IMR-90 (cell line): Measurements from ENCODE around the gene TAGLN3. TPM values are rescaled to one million over a fixed set of nuclear protein-coding genes. Genes with fewer than 3 reads are reported as not detected.

Experiments used
- ATAC-seq: fragments of 200-7000 bp; cut with Tn5 transposase; 2 replicates; pipeline ENCODE4 v1.9.1; 2020; ENCODE audit warnings: low read depth, mild to moderate bottlenecking, moderate library complexity
- BruUV-seq: library from RNA; stranded (reverse); fragments of 400-500 nt; replicated peaks from 2 replicates; lab custom pipeline; 2021; lab: Mats Ljungman, UMichigan
- CTCF ChIA-PET: fragments of 300-600 bp; formaldehyde crosslinking; extraction: SDS; loops from one replicate; lab custom pipeline; 2021; ENCODE audit warnings: antibody characterized with exemption; lab: Yijun Ruan, JAX
- POLR2A ChIA-PET: fragments of 300-600 bp; sonication (Branson Sonifier 250); formaldehyde crosslinking; loops from one replicate; lab custom pipeline; 2022; ENCODE audit warnings: antibody characterized with exemption; ENCODE audit not compliant: unreplicated experiment; lab: Charles Lee
- DNase-seq: peaks from one replicate; pipeline ENCODE4 v3.0.0; 2013
- H2AFZ ChIP-seq: replicated peaks from 2 replicates; pipeline ENCODE3; 2013; ENCODE audit warnings: low read length, mild to moderate bottlenecking; ENCODE audit not compliant: poor library complexity
- H2AK5ac ChIP-seq: 2 replicates; pipeline ENCODE4 v1.6.1; 2013; ENCODE audit warnings: low read depth, low read length, inconsistent platforms
- H2AK9ac ChIP-seq: replicated peaks from 2 replicates; pipeline ENCODE3; 2013; ENCODE audit warnings: mild to moderate bottlenecking, low read depth, low read length, moderate library complexity; ENCODE audit not compliant: poor library complexity
- H2BK120ac ChIP-seq: 2 replicates; pipeline ENCODE4 v1.6.1; 2013; ENCODE audit warnings: low read depth, low read length, inconsistent platforms
- H2BK15ac ChIP-seq: 3 replicates; pipeline ENCODE4 v1.6.1; 2013; ENCODE audit warnings: low read depth, low read length, inconsistent platforms
- H2BK20ac ChIP-seq: 2 replicates; pipeline ENCODE4 v1.6.1; 2013; ENCODE audit warnings: low read depth, mild to moderate bottlenecking, inconsistent platforms, low read length, moderate library complexity
- H2BK5ac ChIP-seq: 2 replicates; pipeline ENCODE4 v1.6.1; 2013; ENCODE audit warnings: mild to moderate bottlenecking, low read depth, low read length, inconsistent platforms; ENCODE audit not compliant: poor library complexity, severe bottlenecking
- H3K14ac ChIP-seq: replicated peaks from 2 replicates; pipeline ENCODE4 v1.6.1; 2013; ENCODE audit warnings: low read depth, low read length, inconsistent platforms
- H3K18ac ChIP-seq: 2 replicates; pipeline ENCODE4 v1.6.1; 2013; ENCODE audit warnings: low read depth, low read length, control low read depth
- H3K23ac ChIP-seq: 2 replicates; pipeline ENCODE4 v1.6.1; 2013; ENCODE audit warnings: low read depth, low read length, inconsistent platforms
- H3K27ac ChIP-seq: 2 replicates; pipeline ENCODE4 v1.5.1; 2013; ENCODE audit warnings: mild to moderate bottlenecking, control low read depth, low read length; ENCODE audit not compliant: insufficient read depth
- H3K27me3 ChIP-seq: 2 replicates; pipeline ENCODE4 v1.6.1; 2013; ENCODE audit warnings: low read length; ENCODE audit not compliant: control insufficient read depth, insufficient read depth
- H3K36me3 ChIP-seq: 2 replicates; pipeline ENCODE4 v1.6.1; 2013; ENCODE audit warnings: low read length, mixed read lengths; ENCODE audit not compliant: control insufficient read depth, insufficient read depth
- H3K4ac ChIP-seq: 2 replicates; pipeline ENCODE4 v1.6.1; 2013; ENCODE audit warnings: low read depth, low read length, inconsistent platforms
- H3K4me1 ChIP-seq: 2 replicates; pipeline ENCODE4 v1.6.1; 2013; ENCODE audit warnings: low read length, mixed read lengths; ENCODE audit not compliant: control insufficient read depth, insufficient read depth
- H3K4me2 ChIP-seq: 2 replicates; pipeline ENCODE4 v1.6.1; 2013; ENCODE audit warnings: low read depth, mild to moderate bottlenecking, control low read depth, low read length, moderate library complexity
- H3K4me3 ChIP-seq: 2 replicates; pipeline ENCODE4 v1.5.1; 2013; ENCODE audit warnings: low read depth, mild to moderate bottlenecking, control low read depth, low read length, moderate library complexity; ENCODE audit not compliant: insufficient read depth
- H3K56ac ChIP-seq: 2 replicates; pipeline ENCODE4 v1.6.1; 2013; ENCODE audit warnings: low read length, inconsistent platforms; ENCODE audit not compliant: insufficient read depth; ENCODE audit errors: extremely low read depth
- H3K79me1 ChIP-seq, 2 experiments: 2 replicates each; pipeline ENCODE4 v1.6.1; 2013; ENCODE audit warnings: low read length in 2 of 2, inconsistent platforms in 1 of 2, low read depth in 1 of 2
- H3K9ac ChIP-seq: 2 replicates; pipeline ENCODE4 v1.6.1; 2013; ENCODE audit warnings: low read depth, low read length, control low read depth
- H3K9me1 ChIP-seq: 2 replicates; pipeline ENCODE4 v1.6.1; 2013; ENCODE audit warnings: low read length, inconsistent platforms; ENCODE audit not compliant: insufficient read depth
- H3K9me3 ChIP-seq: 2 replicates; pipeline ENCODE4 v1.6.1; 2013; ENCODE audit warnings: low read length; ENCODE audit not compliant: control insufficient read depth, insufficient read depth
- H4K20me1 ChIP-seq: 2 replicates; pipeline ENCODE4 v1.6.1; 2013; ENCODE audit warnings: low read length, inconsistent platforms; ENCODE audit not compliant: insufficient read depth
- H4K5ac ChIP-seq: 2 replicates; pipeline ENCODE4 v1.6.1; 2013; ENCODE audit warnings: mild to moderate bottlenecking, low read depth, low read length, control low read depth
- H4K8ac ChIP-seq, 2 experiments: 2 replicates each; pipeline ENCODE4 v1.6.1; 2013; ENCODE audit warnings: low read depth in 2 of 2, low read length in 2 of 2, control low read depth in 1 of 2, inconsistent platforms in 1 of 2
- H4K91ac ChIP-seq: 2 replicates; pipeline ENCODE4 v1.6.1; 2013; ENCODE audit warnings: low read depth, low read length, inconsistent platforms; ENCODE audit not compliant: insufficient read depth
- FOS ChIP-seq: fragments of 150-350 bp; IDR thresholded peaks from 2 replicates; pipeline ENCODE4 v1.6.1; 2016; ENCODE audit warnings: low read depth, low read length
- MAZ ChIP-seq: IDR thresholded peaks from 2 replicates; pipeline ENCODE4 v1.6.1; 2012; ENCODE audit warnings: low read depth, mild to moderate bottlenecking, low read length, improper control_type of control experiment, moderate library complexity, borderline replicate concordance
- MXI1 ChIP-seq: IDR thresholded peaks from 2 replicates; pipeline ENCODE4 v1.6.1; 2012; ENCODE audit warnings: low read depth, mild to moderate bottlenecking, low read length, moderate library complexity, borderline replicate concordance
- NFE2L2 ChIP-seq: fragments of 150-350 bp; IDR thresholded peaks from 2 replicates; pipeline ENCODE4 v1.6.1; 2016; ENCODE audit warnings: low read depth, mild to moderate bottlenecking, low read length
- POLR2A ChIP-seq: IDR thresholded peaks from 2 replicates; pipeline ENCODE4 v1.6.1; 2012; ENCODE audit warnings: mild to moderate bottlenecking, low read depth, low read length
- RFX5 ChIP-seq: IDR thresholded peaks from 2 replicates; pipeline ENCODE4 v1.8.0; 2012; ENCODE audit warnings: low read depth, mild to moderate bottlenecking, low read length, moderate library complexity
- SMC3 ChIP-seq: fragments of 150-350 bp; IDR thresholded peaks from 2 replicates; pipeline ENCODE4 v1.6.1; 2016; ENCODE audit warnings: low read depth, mild to moderate bottlenecking, antibody characterized with exemption, low read length, moderate library complexity
- WGBS, 2 experiments: methylation state at CpG; one replicate each; pipeline versions ENCODE4 v1.1.5 to v1.1.7; 2013; ENCODE audit warnings: missing lambda C conversion rate in 2 of 2; ENCODE audit not compliant: insufficient read length in 1 of 2; ENCODE audit errors: extremely low coverage in 2 of 2; 5-methylcytosine and 5-hydroxymethylcytosine counted together
- dilution Hi-C: fragments of 300-500 bp; cut with HindIII; formaldehyde crosslinking; loops from one replicate; pipeline ENCODE4 v1.14.3; 2018; ENCODE audit warnings: low sequenced_read_pairs; ENCODE audit not compliant: unreplicated experiment
- in situ Hi-C: fragments of 300-500 bp; cut with MboI; formaldehyde crosslinking; loops from 3 replicates; pipeline ENCODE4 v1.14.3; 2019; ENCODE audit warnings: low sequenced_read_pairs, inconsistent platforms, mixed read lengths
- intact Hi-C: fragments of 100-400 bp; cut with micrococcal nuclease; formaldehyde crosslinking; loops from 2 replicates; pipeline ENCODE4 v1.10.0; 2022
- polyA plus RNA-seq, 3 experiments: library from polyadenylated mRNA; depleted of rRNA; stranded (reverse); fragments of >200 nt; gene quantifications; 2 replicates each; pipeline ENCODE4 v1.2.3, GENCODE V29; 2012; ENCODE audit warnings: low replicate concordance in 1 of 3
- total RNA-seq: library from RNA; depleted of rRNA; stranded (reverse); fragments of >200 nt; gene quantifications from 2 replicates; pipeline ENCODE4 v1.2.3, GENCODE V29; 2012
- TF ChIP-seq, protein P1 (sequence below): fragments of 150-350 bp; IDR thresholded peaks from 2 replicates; pipeline ENCODE4 v1.6.1; 2017; ENCODE audit warnings: mild to moderate bottlenecking, antibody characterized with exemption, low read length, low read depth
- TF ChIP-seq, protein P2 (sequence below): conservative IDR thresholded peaks from 2 replicates; pipeline ENCODE4 v1.5.1; 2012; ENCODE audit warnings: mild to moderate bottlenecking, low read depth, low read length, improper control_type of control experiment
- TF ChIP-seq, protein P3 (sequence below): fragments of 150-350 bp; IDR thresholded peaks from 2 replicates; pipeline ENCODE4 v1.6.1; 2016; ENCODE audit warnings: low read depth, mild to moderate bottlenecking, low read length, moderate library complexity, borderline replicate concordance

TAGLN3 gene
- total and polyA plus RNA-seq, 2 of the 4 experiments (the other 2 are of a cell fraction): 3.2 to 7.7 TPM

DNA sequence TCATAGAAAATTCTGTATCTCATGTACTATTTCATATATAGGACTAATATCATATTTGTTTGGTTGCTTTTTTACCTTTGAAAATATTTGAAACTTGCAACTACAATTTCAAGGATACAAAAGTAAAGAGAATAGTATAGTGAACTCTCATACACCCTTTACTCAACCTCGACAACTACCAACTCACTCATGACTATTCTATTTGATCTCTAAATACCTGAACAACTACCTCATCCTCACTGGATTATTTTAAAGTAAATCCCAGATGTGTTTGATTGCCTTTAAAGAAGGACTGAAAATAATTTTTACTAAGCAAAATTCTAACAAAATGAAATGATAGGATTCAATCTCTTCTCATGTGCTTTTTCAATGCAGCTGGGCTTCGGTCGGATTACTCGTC lies 47.9 kb downstream of the TAGLN3 start:
- H4K8ac ChIP-seq: no peak overlapping the region
- no peak overlapping the region for H2BK20ac ChIP-seq

More for the DNA sequence above, 47.9 kb downstream of the TAGLN3 start:
- Histone ChIP-seq H2AFZ (no peak overlapping the region), H3K9me3 (no peaks in the 10 kb centered on the region), H3K9me1 (no peaks in the 10 kb centered on the region), H3K79me1 (no peaks in the 10 kb centered on the region), H3K56ac (no peak overlapping the region), H2AK9ac (no peak overlapping the region), H3K9ac (no peak overlapping the region), H3K27me3 (no peaks in the 10 kb centered on the region), H2BK15ac (no peak overlapping the region), H3K14ac (no peak overlapping the region), H3K4me2 (no peak overlapping the region), H3K4me3 (no peak overlapping the region), H3K4ac (no peak overlapping the region), H4K91ac (no peak overlapping the region), H3K27ac (no peak overlapping the region), H3K23ac (no peak overlapping the region), H4K5ac (no peak overlapping the region), H3K36me3 (no peaks in the 10 kb centered on the region), H2BK120ac (no peak overlapping the region), H3K4me1 (no peaks in the 10 kb centered on the region), H2BK5ac (no peak overlapping the region), H2AK5ac (no peak overlapping the region), H3K18ac (no peak overlapping the region; the same call in 1 of the 2 replicates), H4K20me1 (no peaks in the 10 kb centered on the region)
- DNase-seq (peak; percentile 59), ATAC-seq (no peak)
- TF ChIP-seq, protein P1, sequence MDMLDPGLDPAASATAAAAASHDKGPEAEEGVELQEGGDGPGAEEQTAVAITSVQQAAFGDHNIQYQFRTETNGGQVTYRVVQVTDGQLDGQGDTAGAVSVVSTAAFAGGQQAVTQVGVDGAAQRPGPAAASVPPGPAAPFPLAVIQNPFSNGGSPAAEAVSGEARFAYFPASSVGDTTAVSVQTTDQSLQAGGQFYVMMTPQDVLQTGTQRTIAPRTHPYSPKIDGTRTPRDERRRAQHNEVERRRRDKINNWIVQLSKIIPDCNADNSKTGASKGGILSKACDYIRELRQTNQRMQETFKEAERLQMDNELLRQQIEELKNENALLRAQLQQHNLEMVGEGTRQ: no peak
- TF ChIP-seq RFX5: no peak
- TF ChIP-seq, protein P2, sequence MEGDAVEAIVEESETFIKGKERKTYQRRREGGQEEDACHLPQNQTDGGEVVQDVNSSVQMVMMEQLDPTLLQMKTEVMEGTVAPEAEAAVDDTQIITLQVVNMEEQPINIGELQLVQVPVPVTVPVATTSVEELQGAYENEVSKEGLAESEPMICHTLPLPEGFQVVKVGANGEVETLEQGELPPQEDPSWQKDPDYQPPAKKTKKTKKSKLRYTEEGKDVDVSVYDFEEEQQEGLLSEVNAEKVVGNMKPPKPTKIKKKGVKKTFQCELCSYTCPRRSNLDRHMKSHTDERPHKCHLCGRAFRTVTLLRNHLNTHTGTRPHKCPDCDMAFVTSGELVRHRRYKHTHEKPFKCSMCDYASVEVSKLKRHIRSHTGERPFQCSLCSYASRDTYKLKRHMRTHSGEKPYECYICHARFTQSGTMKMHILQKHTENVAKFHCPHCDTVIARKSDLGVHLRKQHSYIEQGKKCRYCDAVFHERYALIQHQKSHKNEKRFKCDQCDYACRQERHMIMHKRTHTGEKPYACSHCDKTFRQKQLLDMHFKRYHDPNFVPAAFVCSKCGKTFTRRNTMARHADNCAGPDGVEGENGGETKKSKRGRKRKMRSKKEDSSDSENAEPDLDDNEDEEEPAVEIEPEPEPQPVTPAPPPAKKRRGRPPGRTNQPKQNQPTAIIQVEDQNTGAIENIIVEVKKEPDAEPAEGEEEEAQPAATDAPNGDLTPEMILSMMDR: no peak
- no peak for TF ChIP-seq FOS
- TF ChIP-seq POLR2A: no peak
- TF ChIP-seq, protein P3, sequence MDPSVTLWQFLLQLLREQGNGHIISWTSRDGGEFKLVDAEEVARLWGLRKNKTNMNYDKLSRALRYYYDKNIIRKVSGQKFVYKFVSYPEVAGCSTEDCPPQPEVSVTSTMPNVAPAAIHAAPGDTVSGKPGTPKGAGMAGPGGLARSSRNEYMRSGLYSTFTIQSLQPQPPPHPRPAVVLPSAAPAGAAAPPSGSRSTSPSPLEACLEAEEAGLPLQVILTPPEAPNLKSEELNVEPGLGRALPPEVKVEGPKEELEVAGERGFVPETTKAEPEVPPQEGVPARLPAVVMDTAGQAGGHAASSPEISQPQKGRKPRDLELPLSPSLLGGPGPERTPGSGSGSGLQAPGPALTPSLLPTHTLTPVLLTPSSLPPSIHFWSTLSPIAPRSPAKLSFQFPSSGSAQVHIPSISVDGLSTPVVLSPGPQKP: no peak
- no peak for TF ChIP-seq NFE2L2
- TF ChIP-seq SMC3: no peak
- no peak for TF ChIP-seq MXI1
- no peak for TF ChIP-seq MAZ
- dilution Hi-C loops: no loop called here
- WGBS, 2 experiments: no CpG with 5 or more reads among the region's 4 CpGs
- ChIA-PET CTCF (no interaction called here), POLR2A (no interaction called here)
- in situ Hi-C loops: no loop called here
- BruUV-seq: no TSS peak
- intact Hi-C loops: no loop called here
